PFSK-1 (cell line): ENCODE results near the gene NOCT.

Experiments
- FOXP2 ChIP-seq: optimal IDR thresholded peaks from 2 replicates; pipeline ENCODE3; 2011; ENCODE audit warnings: borderline replicate concordance, control low read depth, inconsistent platforms; ENCODE audit not compliant: insufficient read depth; ENCODE audit errors: extremely low read length, extremely low read depth
- POLR2AphosphoS5 ChIP-seq: IDR thresholded peaks from 2 replicates; pipeline ENCODE4 v1.6.1; 2012; ENCODE audit warnings: low read depth, mild to moderate bottlenecking, control low read depth, low read length, moderate library complexity
- SIN3A ChIP-seq: IDR thresholded peaks from 2 replicates; pipeline ENCODE4 v1.6.1; 2012; ENCODE audit warnings: mild to moderate bottlenecking, low read length, moderate library complexity, borderline replicate concordance; ENCODE audit not compliant: insufficient read depth
- TAF1 ChIP-seq: IDR thresholded peaks from 2 replicates; pipeline ENCODE4 v1.6.1; 2012; ENCODE audit warnings: low read length, control low read depth, borderline replicate concordance; ENCODE audit not compliant: insufficient read depth
- TF ChIP-seq, protein P1 (sequence below), 2 experiments: IDR thresholded peaks; 2 replicates each; pipeline versions ENCODE4 v1.6.1 to v1.8.0; 2011 to 2012; ENCODE audit warnings: low read depth in 2 of 2, low read length in 2 of 2, control low read depth in 1 of 2, inconsistent platforms in 1 of 2, mild to moderate bottlenecking in 1 of 2, moderate library complexity in 1 of 2; ENCODE audit not compliant: insufficient read depth in 1 of 2

Gene NOCT

DNA sequence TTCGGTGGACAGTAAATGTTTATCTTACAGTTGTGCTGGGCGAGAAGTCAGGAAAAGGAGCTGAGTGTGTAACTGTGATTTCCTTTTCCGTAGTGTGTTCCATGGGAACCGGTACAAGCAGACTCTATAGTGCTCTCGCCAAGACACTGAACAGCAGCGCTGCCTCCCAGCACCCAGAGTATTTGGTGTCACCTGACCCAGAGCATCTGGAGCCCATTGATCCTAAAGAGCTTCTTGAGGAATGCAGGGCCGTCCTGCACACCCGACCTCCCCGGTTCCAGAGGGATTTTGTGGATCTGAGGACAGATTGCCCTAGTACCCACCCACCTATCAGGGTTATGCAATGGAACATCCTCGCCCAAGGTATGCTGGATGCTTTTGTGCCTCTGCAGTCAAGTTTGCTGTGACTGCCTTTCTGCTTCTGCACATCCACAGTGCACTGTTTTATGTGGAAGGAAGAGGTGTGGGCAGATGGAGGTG lies 27.4 kb downstream of the NOCT start:
- TF ChIP-seq, protein P1, sequence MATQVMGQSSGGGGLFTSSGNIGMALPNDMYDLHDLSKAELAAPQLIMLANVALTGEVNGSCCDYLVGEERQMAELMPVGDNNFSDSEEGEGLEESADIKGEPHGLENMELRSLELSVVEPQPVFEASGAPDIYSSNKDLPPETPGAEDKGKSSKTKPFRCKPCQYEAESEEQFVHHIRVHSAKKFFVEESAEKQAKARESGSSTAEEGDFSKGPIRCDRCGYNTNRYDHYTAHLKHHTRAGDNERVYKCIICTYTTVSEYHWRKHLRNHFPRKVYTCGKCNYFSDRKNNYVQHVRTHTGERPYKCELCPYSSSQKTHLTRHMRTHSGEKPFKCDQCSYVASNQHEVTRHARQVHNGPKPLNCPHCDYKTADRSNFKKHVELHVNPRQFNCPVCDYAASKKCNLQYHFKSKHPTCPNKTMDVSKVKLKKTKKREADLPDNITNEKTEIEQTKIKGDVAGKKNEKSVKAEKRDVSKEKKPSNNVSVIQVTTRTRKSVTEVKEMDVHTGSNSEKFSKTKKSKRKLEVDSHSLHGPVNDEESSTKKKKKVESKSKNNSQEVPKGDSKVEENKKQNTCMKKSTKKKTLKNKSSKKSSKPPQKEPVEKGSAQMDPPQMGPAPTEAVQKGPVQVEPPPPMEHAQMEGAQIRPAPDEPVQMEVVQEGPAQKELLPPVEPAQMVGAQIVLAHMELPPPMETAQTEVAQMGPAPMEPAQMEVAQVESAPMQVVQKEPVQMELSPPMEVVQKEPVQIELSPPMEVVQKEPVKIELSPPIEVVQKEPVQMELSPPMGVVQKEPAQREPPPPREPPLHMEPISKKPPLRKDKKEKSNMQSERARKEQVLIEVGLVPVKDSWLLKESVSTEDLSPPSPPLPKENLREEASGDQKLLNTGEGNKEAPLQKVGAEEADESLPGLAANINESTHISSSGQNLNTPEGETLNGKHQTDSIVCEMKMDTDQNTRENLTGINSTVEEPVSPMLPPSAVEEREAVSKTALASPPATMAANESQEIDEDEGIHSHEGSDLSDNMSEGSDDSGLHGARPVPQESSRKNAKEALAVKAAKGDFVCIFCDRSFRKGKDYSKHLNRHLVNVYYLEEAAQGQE (IDR thresholded peaks at IDR 0.05; ENCODE audit: insufficient read depth in 1 of 2, low read depth in 2 of 2, low read length in 2 of 2) = no peak
- TF ChIP-seq SIN3A = no peak
- no peak for TF ChIP-seq FOXP2
- no peak for TF ChIP-seq TAF1
- no peak for TF ChIP-seq POLR2AphosphoS5

DNA sequence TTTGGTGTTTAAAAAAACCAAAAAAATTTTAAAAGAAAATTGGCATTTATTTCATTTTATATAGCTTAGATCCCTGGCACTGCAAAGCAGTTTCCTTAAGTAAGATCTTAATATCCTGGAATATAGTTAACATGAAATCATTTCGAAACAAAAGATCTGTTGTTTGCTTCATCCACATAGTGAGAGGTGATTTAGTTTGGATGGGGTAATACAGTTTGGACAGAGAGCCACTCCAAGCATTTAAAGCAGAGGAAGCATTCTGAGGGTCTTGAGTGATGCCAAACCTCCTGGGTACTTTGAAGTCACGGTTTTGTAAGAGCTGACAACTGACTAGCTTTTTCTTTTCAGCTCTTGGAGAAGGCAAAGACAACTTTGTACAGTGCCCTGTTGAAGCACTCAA lies 28.7 kb downstream of the NOCT start:
- TF ChIP-seq SIN3A (no peak), FOXP2 (no peak), TAF1 (no peak), POLR2AphosphoS5 (no peak)
- TF ChIP-seq, protein P1 (IDR thresholded peaks at IDR 0.05; ENCODE audit: insufficient read depth in 1 of 2, low read depth in 2 of 2, low read length in 2 of 2) = no peak

DNA sequence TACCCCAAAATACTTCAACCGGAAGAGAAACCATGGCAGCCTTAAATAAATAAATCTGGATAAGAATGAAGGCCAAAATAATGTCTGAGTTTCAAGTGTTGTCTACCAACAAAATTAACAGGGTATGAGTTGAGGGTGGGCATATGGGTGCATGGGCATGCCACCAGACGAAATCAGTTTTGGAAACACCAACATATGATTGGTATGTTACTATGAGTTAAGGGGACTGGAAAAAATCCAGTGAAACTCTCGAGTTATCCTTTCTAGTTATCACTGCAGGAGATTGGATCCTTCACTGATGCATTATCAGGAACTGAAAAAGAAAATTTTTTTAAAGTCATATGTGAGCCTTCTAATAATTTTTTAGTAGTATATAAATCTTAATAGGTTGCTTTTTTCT lies 32.4 kb downstream of the NOCT start:
- TF ChIP-seq TAF1 (no peak), FOXP2 (no peak), POLR2AphosphoS5 (no peak), SIN3A (no peak)
- TF ChIP-seq, protein P1 (IDR thresholded peaks at IDR 0.05; ENCODE audit: insufficient read depth in 1 of 2, low read depth in 2 of 2, low read length in 2 of 2) = no peak

DNA sequence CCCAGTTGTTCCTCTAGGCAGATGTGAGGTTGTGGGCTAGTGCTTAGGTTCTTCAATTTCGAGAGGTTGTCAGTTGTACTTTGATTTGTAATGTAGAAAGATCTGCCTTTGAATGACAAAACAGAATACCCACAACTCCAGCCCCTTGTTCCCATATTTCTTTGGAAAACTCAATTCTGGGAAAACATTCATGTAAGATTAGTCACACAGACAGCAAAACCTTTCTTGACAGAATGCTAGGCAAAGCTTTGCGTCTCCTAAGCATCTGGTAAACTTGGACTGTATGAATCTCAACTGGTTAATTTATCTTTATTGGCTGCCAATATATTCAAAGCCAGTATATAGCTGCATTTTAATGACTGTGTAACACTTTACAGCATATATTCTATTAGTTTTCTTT lies 34.9 kb downstream of the NOCT start:
- no peak for TF ChIP-seq TAF1
- TF ChIP-seq FOXP2 = no peak
- TF ChIP-seq SIN3A = no peak
- TF ChIP-seq POLR2AphosphoS5 = no peak
- TF ChIP-seq, protein P1 (IDR thresholded peaks at IDR 0.05; ENCODE audit: insufficient read depth in 1 of 2, low read depth in 2 of 2, low read length in 2 of 2) = no peak

DNA sequence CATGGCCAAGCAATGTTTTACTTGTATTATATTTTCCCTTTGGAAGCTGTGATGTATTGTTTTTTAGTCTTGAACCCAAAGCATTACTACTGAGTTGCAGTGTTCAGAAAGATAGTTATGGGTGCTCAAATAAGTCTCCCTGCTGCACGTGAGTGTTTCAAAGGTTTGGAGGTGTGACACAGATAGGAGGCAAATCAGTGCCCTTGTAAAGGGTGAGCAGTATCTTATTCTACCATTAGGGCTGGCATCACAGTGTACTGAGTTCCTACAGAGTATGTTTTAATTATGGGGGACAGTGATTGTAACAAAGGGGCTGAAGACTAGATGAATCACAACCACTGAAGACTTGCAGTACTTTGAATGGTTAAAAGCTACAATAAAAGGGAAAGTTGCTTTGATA lies 38.3 kb downstream of the NOCT start:
- TF ChIP-seq FOXP2 (no peak), TAF1 (no peak), POLR2AphosphoS5 (no peak), SIN3A (no peak)
- TF ChIP-seq, protein P1 (IDR thresholded peaks at IDR 0.05; ENCODE audit: insufficient read depth in 1 of 2, low read depth in 2 of 2, low read length in 2 of 2) = no peak
